ENCODE measurements around the gene ATP9B.

DNA sequence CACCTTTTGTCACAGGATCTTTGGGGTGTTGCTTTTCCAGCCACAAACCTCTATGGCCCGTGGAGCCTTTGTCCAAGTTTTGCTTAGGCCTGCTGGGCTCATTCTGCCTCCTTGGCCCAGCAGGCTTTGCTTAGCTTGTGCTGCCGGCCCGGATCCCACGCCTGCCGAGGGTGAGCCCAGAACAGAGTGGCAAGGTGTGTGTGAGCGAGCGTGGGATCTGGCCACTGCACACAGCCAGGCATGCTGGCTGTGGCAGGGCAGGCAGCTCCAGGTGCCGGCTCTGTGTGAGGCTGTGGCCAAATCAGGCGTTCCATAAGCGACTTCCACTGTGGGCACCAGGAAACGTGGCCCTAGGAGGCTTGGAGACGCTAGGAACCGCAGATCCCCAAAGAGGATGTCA, 97.5 kb downstream of the ATP9B start:
- TF ChIP-seq POLR2A (IDR thresholded peaks at IDR 0.05; ENCODE audit: low read length) (no peak), GATA1 (IDR thresholded peaks at IDR 0.05; ENCODE audit: low read depth, low read length) (no peak)
